AG04449 (cell line): ENCODE measurements around the gene GMNC.

Experiments used
- CTCF ChIA-PET: fragments of 350-600 bp; formaldehyde crosslinking; extraction: SDS; loops from one replicate; lab custom pipeline; 2021; ENCODE audit warnings: antibody characterized with exemption; lab: Yijun Ruan, JAX
- POLR2A ChIA-PET: fragments of 400-600, 350-600 bp; formaldehyde crosslinking; extraction: SDS; loops from one replicate; lab custom pipeline; 2020; ENCODE audit warnings: antibody characterized with exemption, inconsistent platforms; lab: Yijun Ruan, JAX
- DNase-seq: peaks from one replicate; pipeline ENCODE4 v3.0.0-alpha.2; 2010; ENCODE audit warnings: low read depth, low spot score
- H3K4me3 ChIP-seq: 2 replicates; pipeline ENCODE4 v1.5.1; 2011; ENCODE audit warnings: low read depth, mild to moderate bottlenecking, control low read depth, low read length
- TF ChIP-seq, protein P1 (sequence below): IDR thresholded peaks from one replicate; pipeline ENCODE4 v1.5.1; 2011; ENCODE audit warnings: mild to moderate bottlenecking, moderate library complexity, low read length, control low read depth, inconsistent platforms; ENCODE audit not compliant: insufficient read depth; ENCODE audit errors: missing control alignments

Gene GMNC

GRCh38 chr3:190847436-190847835 is 15.1 kb downstream of the GMNC start:
- ChIA-PET CTCF (no interaction called here), POLR2A (no interaction called here)

DNA sequence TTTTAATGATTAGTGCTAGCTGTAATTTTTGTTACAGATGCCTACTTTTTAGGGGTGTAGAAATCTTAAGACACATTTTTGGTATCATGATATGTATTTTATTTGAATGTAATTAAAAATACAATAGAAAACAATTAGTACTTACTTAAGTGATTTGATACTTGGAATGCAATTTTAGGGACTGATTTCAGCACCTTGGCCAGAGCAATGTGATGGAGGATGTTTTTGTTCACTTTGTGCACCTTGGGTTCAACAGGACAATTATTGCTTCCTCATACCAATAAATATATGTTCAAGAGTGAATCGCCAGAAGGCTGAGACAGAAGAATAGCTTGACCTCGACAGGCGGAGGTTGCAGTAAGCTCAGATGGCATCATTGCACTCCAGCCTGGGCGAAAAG is 22.3 kb downstream of the GMNC start:
- POLR2A ChIA-PET = no interaction called here
- DNase-seq = no peak
- H3K4me3 ChIP-seq = no peak overlapping the region
- TF ChIP-seq, protein P1, sequence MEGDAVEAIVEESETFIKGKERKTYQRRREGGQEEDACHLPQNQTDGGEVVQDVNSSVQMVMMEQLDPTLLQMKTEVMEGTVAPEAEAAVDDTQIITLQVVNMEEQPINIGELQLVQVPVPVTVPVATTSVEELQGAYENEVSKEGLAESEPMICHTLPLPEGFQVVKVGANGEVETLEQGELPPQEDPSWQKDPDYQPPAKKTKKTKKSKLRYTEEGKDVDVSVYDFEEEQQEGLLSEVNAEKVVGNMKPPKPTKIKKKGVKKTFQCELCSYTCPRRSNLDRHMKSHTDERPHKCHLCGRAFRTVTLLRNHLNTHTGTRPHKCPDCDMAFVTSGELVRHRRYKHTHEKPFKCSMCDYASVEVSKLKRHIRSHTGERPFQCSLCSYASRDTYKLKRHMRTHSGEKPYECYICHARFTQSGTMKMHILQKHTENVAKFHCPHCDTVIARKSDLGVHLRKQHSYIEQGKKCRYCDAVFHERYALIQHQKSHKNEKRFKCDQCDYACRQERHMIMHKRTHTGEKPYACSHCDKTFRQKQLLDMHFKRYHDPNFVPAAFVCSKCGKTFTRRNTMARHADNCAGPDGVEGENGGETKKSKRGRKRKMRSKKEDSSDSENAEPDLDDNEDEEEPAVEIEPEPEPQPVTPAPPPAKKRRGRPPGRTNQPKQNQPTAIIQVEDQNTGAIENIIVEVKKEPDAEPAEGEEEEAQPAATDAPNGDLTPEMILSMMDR = no peak
- CTCF ChIA-PET = interaction anchor here (1.2 kb wide), 1 partner anchor 45 kb away, joined by 3 read pairs; no protein-coding TSS in a partner anchor

More at GRCh38 chr3:190847436-190847835, 15.1 kb downstream of the GMNC start:
- H3K4me3 ChIP-seq = no peak overlapping the region
- TF ChIP-seq, protein P1 = no peak
- DNase-seq = no peak

DNA sequence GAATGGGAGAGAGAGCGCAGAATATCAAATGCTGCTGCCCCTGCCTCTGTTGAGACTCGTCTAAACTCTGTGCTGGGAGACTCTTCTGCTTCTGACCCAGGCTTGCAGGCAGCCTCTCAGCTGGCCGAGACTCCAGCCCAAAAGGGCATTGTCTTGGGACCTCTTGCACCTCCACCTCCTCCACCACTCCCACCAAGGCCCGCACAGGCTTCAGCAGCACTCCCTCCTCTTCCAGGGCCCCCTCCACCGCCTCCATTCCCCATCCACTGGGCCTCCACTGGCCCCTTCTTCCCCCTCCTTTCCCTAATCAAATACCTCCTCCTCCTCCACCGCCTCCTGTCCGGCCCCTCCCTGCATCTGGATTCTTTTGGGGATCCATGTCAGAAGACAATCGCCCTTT is 31.3 kb downstream of the GMNC start:
- no peak for DNase-seq
- H3K4me3 ChIP-seq = no peak overlapping the region
- CTCF ChIA-PET = interaction anchor here (1.6 kb wide), 1 partner anchor 21 kb away, joined by 5 read pairs; no protein-coding TSS in a partner anchor
- POLR2A ChIA-PET = no interaction called here
- TF ChIP-seq, protein P1 = no peak

DNA sequence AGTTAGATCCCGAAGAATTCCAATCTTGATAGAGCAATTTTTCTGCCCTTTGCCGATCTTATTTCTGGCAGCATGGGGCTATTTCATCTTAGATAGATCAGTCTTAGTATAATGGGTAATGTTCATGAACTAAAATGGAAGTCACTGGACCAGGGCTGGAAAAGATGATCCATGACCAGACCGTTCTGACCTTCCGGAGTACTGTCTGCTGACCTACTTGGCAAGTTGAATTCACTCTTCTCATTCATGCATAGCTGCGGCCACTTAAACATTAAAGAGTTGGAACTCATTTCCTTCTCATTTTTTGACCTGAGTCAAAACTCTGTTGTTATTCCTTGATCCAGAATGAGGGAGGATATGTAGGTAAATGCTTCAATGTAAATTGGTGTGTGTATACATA is 32.5 kb downstream of the GMNC start:
- ChIA-PET CTCF (interaction anchor here (1.4 to 1.6 kb wide), 2 partner anchors 18 to 20 kb away, joined by 4 to 5 read pairs; no protein-coding TSS in a partner anchor), POLR2A (no interaction called here)
- no peak for DNase-seq
- H3K4me3 ChIP-seq = no peak overlapping the region
- TF ChIP-seq, protein P1 = no peak

DNA sequence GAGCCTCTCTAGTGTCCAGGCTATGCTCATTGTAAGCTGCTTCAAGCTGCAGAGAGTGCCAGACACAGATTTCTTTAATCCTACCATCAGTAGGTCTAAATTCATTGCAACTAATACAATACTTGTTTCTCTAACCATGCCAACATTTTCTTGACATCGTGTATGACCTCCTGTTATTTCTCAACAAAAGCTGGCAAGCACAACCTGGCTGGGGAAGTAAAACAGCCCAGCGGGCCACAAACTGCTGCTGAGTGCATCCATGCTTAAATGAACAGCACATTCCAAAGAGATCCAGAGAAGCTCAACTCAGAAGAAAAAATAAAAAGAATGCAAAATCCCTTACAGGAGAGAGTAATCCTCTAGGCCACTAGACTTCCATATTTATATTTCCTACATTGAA is 36.5 kb downstream of the GMNC start:
- CTCF ChIA-PET = interaction anchor here (1.1 kb wide), 1 partner anchor 14 kb away, joined by 3 read pairs; no protein-coding TSS in a partner anchor
- no peak for DNase-seq
- TF ChIP-seq, protein P1 = no peak
- POLR2A ChIA-PET = no interaction called here
- no peak overlapping the region for H3K4me3 ChIP-seq

DNA sequence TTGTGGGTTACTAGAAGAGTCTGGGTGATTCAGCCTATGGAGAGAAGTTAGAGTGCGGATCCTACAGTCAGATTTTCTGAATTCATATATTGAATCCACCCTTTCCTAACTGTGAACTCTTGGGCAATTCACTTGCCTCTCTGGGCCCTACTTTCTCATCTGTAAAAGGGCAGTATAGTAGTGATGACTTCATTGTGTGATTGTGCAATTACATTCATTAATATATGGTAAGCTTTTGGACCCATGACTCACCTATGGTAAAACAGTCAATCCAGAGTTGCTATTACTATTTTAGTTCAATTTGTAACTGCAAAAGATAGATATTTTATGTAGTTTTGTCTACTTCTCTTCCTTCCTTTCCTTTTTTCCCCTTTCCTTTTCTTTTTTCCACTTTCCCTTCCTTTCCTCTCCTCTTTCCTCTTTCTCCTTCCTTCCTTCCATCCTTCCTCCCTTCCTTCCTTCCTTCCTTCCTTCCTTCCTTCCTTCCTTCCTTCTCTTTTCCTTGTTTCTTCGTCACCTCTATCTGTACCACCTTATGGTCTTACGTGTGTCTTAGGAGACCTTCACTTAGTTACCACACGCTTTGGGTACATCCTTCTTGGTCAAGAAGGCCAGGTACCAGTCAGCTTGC is 37.0 kb downstream of the GMNC start:
- DNase-seq = no peak
- ChIA-PET POLR2A (no interaction called here), CTCF (interaction anchor here (1.0 kb wide), 1 partner anchor 59 kb away, joined by 3 read pairs; no protein-coding TSS in a partner anchor)
- TF ChIP-seq, protein P1 = no peak
- H3K4me3 ChIP-seq = no peak overlapping the region
